Transverse colon (tissue), 3 donors: ENCODE results near the gene GNAS.

Experiments used
- EP300 ChIP-seq: sonication (generic); formaldehyde crosslinking; IDR thresholded peaks from one replicate; pipeline ENCODE4 v1.6.1; 2017; ENCODE audit warnings: antibody characterized with exemption, low read depth
- TF ChIP-seq, protein P1 (sequence below), 5 experiments: fragments of 200-600 bp in 3 of 5; fragments of 450-650 bp in 2 of 5; sonication (generic) in 3 of 5; IDR thresholded peaks; 1 replicate in 2 of 5; 2 replicates in 3 of 5; pipeline ENCODE4 v1.5.1; 2016 to 2017; ENCODE audit warnings: antibody characterized with exemption in 5 of 5, inconsistent platforms in 3 of 5, mild to moderate bottlenecking in 2 of 5, moderate library complexity in 1 of 5

GRCh38 chr20:58959652-58960051 is 107.1 kb downstream of the GNAS start:
- no peak for TF ChIP-seq EP300
- TF ChIP-seq, protein P1, sequence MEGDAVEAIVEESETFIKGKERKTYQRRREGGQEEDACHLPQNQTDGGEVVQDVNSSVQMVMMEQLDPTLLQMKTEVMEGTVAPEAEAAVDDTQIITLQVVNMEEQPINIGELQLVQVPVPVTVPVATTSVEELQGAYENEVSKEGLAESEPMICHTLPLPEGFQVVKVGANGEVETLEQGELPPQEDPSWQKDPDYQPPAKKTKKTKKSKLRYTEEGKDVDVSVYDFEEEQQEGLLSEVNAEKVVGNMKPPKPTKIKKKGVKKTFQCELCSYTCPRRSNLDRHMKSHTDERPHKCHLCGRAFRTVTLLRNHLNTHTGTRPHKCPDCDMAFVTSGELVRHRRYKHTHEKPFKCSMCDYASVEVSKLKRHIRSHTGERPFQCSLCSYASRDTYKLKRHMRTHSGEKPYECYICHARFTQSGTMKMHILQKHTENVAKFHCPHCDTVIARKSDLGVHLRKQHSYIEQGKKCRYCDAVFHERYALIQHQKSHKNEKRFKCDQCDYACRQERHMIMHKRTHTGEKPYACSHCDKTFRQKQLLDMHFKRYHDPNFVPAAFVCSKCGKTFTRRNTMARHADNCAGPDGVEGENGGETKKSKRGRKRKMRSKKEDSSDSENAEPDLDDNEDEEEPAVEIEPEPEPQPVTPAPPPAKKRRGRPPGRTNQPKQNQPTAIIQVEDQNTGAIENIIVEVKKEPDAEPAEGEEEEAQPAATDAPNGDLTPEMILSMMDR (IDR thresholded peaks at IDR 0.05), result no peak
